Gastroesophageal sphincter (tissue), 3 donors: ENCODE results near the gene ZNF106.

Source experiments
- CTCF ChIP-seq, 4 experiments: fragments of 200-600 bp in 2 of 4; fragments of 450-650 bp in 2 of 4; sonication (generic) in 1 of 4; IDR thresholded peaks; one replicate each; pipeline ENCODE4 v1.5.1; 2017 to 2019; ENCODE audit warnings: antibody characterized with exemption in 4 of 4, mild to moderate bottlenecking in 2 of 4, moderate library complexity in 2 of 4
- POLR2AphosphoS5 ChIP-seq: sonication (generic); formaldehyde crosslinking; IDR thresholded peaks from one replicate; pipeline ENCODE4 v1.6.1; 2017; ENCODE audit warnings: antibody characterized with exemption

DNA sequence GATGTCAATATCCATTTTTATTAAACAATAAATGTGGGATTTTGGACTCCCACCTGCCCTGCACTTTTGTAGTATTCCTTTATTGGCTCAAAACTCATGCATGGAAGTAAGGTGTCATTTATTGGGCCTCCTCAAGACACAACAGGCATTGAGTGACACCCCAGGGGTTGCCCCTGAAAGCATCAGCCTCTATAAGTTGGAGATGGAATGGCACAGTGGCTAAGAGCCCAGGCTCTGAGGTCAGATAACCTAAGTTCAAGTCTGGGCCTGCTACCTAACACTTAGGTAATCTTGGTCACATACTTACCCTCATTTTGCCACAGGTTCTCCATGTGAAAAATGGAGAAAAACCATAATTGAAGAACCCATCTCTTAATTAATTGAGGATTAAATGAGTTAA is 127.0 kb downstream of the ZNF106 start:
- TF ChIP-seq POLR2AphosphoS5 (no peak), CTCF (IDR thresholded peaks at IDR 0.05) (no peak)
